ENCODE results near the gene RTN4RL1. TPM values are rescaled to one million over a fixed set of nuclear protein-coding genes. Genes with fewer than 3 reads are reported as not detected.
A peak's percentile ranks its signal among the peaks of the same experiment; 100 is the strongest.

Gene RTN4RL1
- total and polyA plus RNA-seq, 10 donors, result 0.09 to 4.5 (median 1.2) TPM

- intact Hi-C loops (cut with DNase I; ENCODE audit: low total_unique reads), result no loop called here
- TF ChIP-seq POLR2A (IDR thresholded peaks at IDR 0.05) (no peak), CTCF (IDR thresholded peaks at IDR 0.05 in 8 of 11, conservative IDR thresholded peaks at IDR 0.05 in 3 of 11) (no peak), POLR2AphosphoS5 (IDR thresholded peaks at IDR 0.05) (no peak)
- WGBS, 5 donors, result 94 to 97% (median 95%) methylated on average over 5 of the region's 5 CpGs
- no peak overlapping the region for H3K4me3 ChIP-seq
- DNase-seq, result peak; percentile 50
- H3K27me3 ChIP-seq (replicated peaks in 1 of 7), result peaks cover 0 to 22% (median under 1%) of the 10 kb centered on the region in 7 donors
- H3K4me1 ChIP-seq, result peaks cover 9 to 51% (median 39%) of the 10 kb centered on the region in 6 donors
- peaks cover 0 to 37% (median 21%) of the 10 kb centered on the region in 6 donors for H3K36me3 ChIP-seq
- no peak overlapping the region for H3K27ac ChIP-seq
- H3K9me3 ChIP-seq, result no peaks in the 10 kb centered on the region
Measured at GRCh38 chr17:2044263-2044894, 19.2 kb upstream of the RTN4RL1 start.

- no peak overlapping the region for H3K27ac ChIP-seq
- 88 to 95% (median 93%) methylated on average over 6 of the region's 6 CpGs for WGBS, 5 donors
- intact Hi-C loops (cut with DNase I; ENCODE audit: low total_unique reads), result no loop called here
- H3K27me3 ChIP-seq (replicated peaks in 1 of 7), result peaks cover 0 to 17% (median 0%) of the 10 kb centered on the region in 7 donors
- no peak overlapping the region for H3K4me3 ChIP-seq
- DNase-seq, result no peak
- no peaks in the 10 kb centered on the region for H3K9me3 ChIP-seq
- peaks cover 4 to 45% (median 33%) of the 10 kb centered on the region in 6 donors for H3K4me1 ChIP-seq
- H3K36me3 ChIP-seq, result peaks cover 0 to 40% (median 22%) of the 10 kb centered on the region in 6 donors
- TF ChIP-seq POLR2A (IDR thresholded peaks at IDR 0.05), result no peak
- no peak for TF ChIP-seq POLR2AphosphoS5 (IDR thresholded peaks at IDR 0.05)
- TF ChIP-seq CTCF (IDR thresholded peaks at IDR 0.05 in 8 of 11, conservative IDR thresholded peaks at IDR 0.05 in 3 of 11), result no peak
Measured at GRCh38 chr17:2043785-2044184, 18.7 kb upstream of the RTN4RL1 start.

GRCh38 chr17:2042933-2043332 lies 17.8 kb upstream of the RTN4RL1 start:
- peak overlapping the region in 7 of 8 donors; percentile 91 to 96 (median 93) for H3K27ac ChIP-seq
- TF ChIP-seq CTCF (IDR thresholded peaks at IDR 0.05 in 8 of 11, conservative IDR thresholded peaks at IDR 0.05 in 3 of 11) (no peak), POLR2A (IDR thresholded peaks at IDR 0.05) (no peak), POLR2AphosphoS5 (IDR thresholded peaks at IDR 0.05) (no peak)
- intact Hi-C loops (cut with DNase I; ENCODE audit: low total_unique reads), result no loop called here

GRCh38 chr17:2042390-2042847 lies 17.3 kb upstream of the RTN4RL1 start:
- no peaks in the 10 kb centered on the region for H3K9me3 ChIP-seq
- peak overlapping the region; percentile 87 to 96 (median 93) for H3K27ac ChIP-seq
- peaks cover 0 to 40% (median 29%) of the 10 kb centered on the region in 6 donors for H3K4me1 ChIP-seq
- peak overlapping the region; percentile 52 to 85 (median 74) for H3K4me3 ChIP-seq
- DNase-seq, result peak; percentile 74
- 23 to 28% (median 27%) methylated on average over 17 of the region's 17 CpGs for WGBS, 5 donors
- H3K27me3 ChIP-seq (replicated peaks in 1 of 7), result peaks cover 0 to 3% (median 0%) of the 10 kb centered on the region in 7 donors
- TF ChIP-seq POLR2AphosphoS5 (IDR thresholded peaks at IDR 0.05), result no peak
- TF ChIP-seq CTCF (IDR thresholded peaks at IDR 0.05 in 8 of 11, conservative IDR thresholded peaks at IDR 0.05 in 3 of 11), result no peak
- TF ChIP-seq POLR2A (IDR thresholded peaks at IDR 0.05), result no peak
- peaks cover 0 to 53% (median 31%) of the 10 kb centered on the region in 6 donors for H3K36me3 ChIP-seq
- intact Hi-C loops (cut with DNase I; ENCODE audit: low total_unique reads), result no loop called here

More at GRCh38 chr17:2042933-2043332, 17.8 kb upstream of the RTN4RL1 start:
- H3K27me3 ChIP-seq (replicated peaks in 1 of 7), result peaks cover 0 to 8% (median 0%) of the 10 kb centered on the region in 7 donors
- H3K9me3 ChIP-seq, result no peaks in the 10 kb centered on the region
- H3K36me3 ChIP-seq, result peaks cover 0 to 48% (median 26%) of the 10 kb centered on the region in 6 donors
- WGBS, 5 donors, result 82 to 90% (median 88%) methylated on average over 5 of the region's 5 CpGs
- peak overlapping the region in 7 of 8 donors; percentile 64 to 85 (median 75) for H3K4me3 ChIP-seq
- H3K4me1 ChIP-seq, result peaks cover 0 to 40% (median 29%) of the 10 kb centered on the region in 6 donors
- no peak for DNase-seq

Measured in spleen (tissue), 11 donors.